Midbrain (tissue), 1 donor: Measurements from ENCODE around the gene RFPL2.

Experiments
- DNase-seq: peaks from one replicate; lab custom pipeline; 2025; lab: John Stamatoyannopoulos, UW

The RFPL2 gene

GRCh38 chr22:32204856-32205722 lies at the start of gene RFPL2:
TSS of gene RFPL2 (minus strand) at chr22:32205073. CDS start at chr22:32202451, 2,622 bp downstream.
- DNase-seq = peak; percentile 23

- no peak for DNase-seq
These were observed 44.4 kb upstream of the RFPL2 start for GRCh38 chr22:32249231-32249630.

- DNase-seq = no peak
These were observed 43.4 kb upstream of the RFPL2 start for GRCh38 chr22:32248276-32248675.

- DNase-seq = no peak
These were observed 41.3 kb upstream of the RFPL2 start for GRCh38 chr22:32246166-32246565.

GRCh38 chr22:32245042-32245441 lies 40.2 kb upstream of the RFPL2 start:
- DNase-seq = no peak

- no peak for DNase-seq
These were observed 39.7 kb upstream of the RFPL2 start for GRCh38 chr22:32244547-32244946.

GRCh38 chr22:32240461-32240860 lies 35.6 kb upstream of the RFPL2 start:
- no peak for DNase-seq

GRCh38 chr22:32237906-32238305 lies 33.0 kb upstream of the RFPL2 start:
- DNase-seq = no peak

- DNase-seq = no peak
These were observed 32.1 kb upstream of the RFPL2 start for GRCh38 chr22:32236970-32237369.

GRCh38 chr22:32233091-32233490 lies 28.2 kb upstream of the RFPL2 start:
- DNase-seq = no peak

GRCh38 chr22:32232191-32232830 lies 27.4 kb upstream of the RFPL2 start:
- no peak for DNase-seq

GRCh38 chr22:32226326-32227104 lies 21.6 kb upstream of the RFPL2 start:
- no peak for DNase-seq

GRCh38 chr22:32222991-32223390 lies 18.1 kb upstream of the RFPL2 start:
- DNase-seq = no peak

GRCh38 chr22:32219026-32219425 lies 14.2 kb upstream of the RFPL2 start:
- DNase-seq = no peak

- peak; percentile 9 for DNase-seq
These were observed 13.6 kb upstream of the RFPL2 start for GRCh38 chr22:32218470-32218869.

- no peak for DNase-seq
These were observed 12.6 kb upstream of the RFPL2 start for GRCh38 chr22:32217465-32217864.

- DNase-seq = no peak
These were observed 12.0 kb upstream of the RFPL2 start for GRCh38 chr22:32216911-32217310.

GRCh38 chr22:32211011-32211410 lies 6.1 kb upstream of the RFPL2 start:
- no peak for DNase-seq

GRCh38 chr22:32208681-32209080 lies 3.8 kb upstream of the RFPL2 start:
- DNase-seq = no peak

GRCh38 chr22:32207971-32208480 lies 3.2 kb upstream of the RFPL2 start:
- DNase-seq = no peak

GRCh38 chr22:32206774-32207758 lies 2.2 kb upstream of the RFPL2 start:
- no peak for DNase-seq
